K562 (cell line): ENCODE data around the gene SYN1. TPM values are rescaled to one million over a fixed set of nuclear protein-coding genes. Genes with fewer than 3 reads are reported as not detected.

ENCODE experiments used
- DACH1 ChIP-seq: fragments of 450-650 bp; IDR thresholded peaks from 2 replicates; pipeline ENCODE4 v1.6.1; 2018; ENCODE audit not compliant: partially characterized antibody
- DDX20 ChIP-seq: fragments of 450-650 bp; IDR thresholded peaks from 2 replicates; pipeline ENCODE4 v1.6.1; 2016; ENCODE audit warnings: missing genetic modification characterization, low read depth, mild to moderate bottlenecking, missing compliant biosample characterization, moderate library complexity
- E2F4 ChIP-seq: sonication (generic); formaldehyde crosslinking; IDR thresholded peaks from 2 replicates; pipeline ENCODE4 v1.8.0; 2022; ENCODE audit warnings: mild to moderate bottlenecking, low read depth, missing genetic modification reagents
- EGR1 ChIP-seq: fragments of 450-650 bp; conservative IDR thresholded peaks from 2 replicates; pipeline ENCODE4 v1.6.1; 2017; ENCODE audit warnings: mild to moderate bottlenecking
- ETV5 ChIP-seq: sonication (generic); formaldehyde crosslinking; IDR thresholded peaks from 2 replicates; pipeline ENCODE4 v1.4.0; 2020; ENCODE audit warnings: low read depth, mild to moderate bottlenecking, missing genetic modification reagents
- HBP1 ChIP-seq: fragments of 450-650 bp; formaldehyde crosslinking; IDR thresholded peaks from 2 replicates; pipeline ENCODE4 v1.4.0; 2022; ENCODE audit warnings: missing genetic modification characterization
- HEY1 ChIP-seq: fragments of 250-450 bp; sonication (Bioruptor Pico); IDR thresholded peaks from 2 replicates; pipeline ENCODE4 v1.5.0; 2020; ENCODE audit warnings: mild to moderate bottlenecking, moderate library complexity, borderline replicate concordance
- NFE2 ChIP-seq: IDR thresholded peaks from 2 replicates; pipeline ENCODE4 v1.6.1; 2014; ENCODE audit warnings: antibody characterized with exemption, low read depth
- PTBP1 ChIP-seq: fragments of 200-400 bp; formaldehyde crosslinking; IDR thresholded peaks from 2 replicates; pipeline ENCODE4 v1.6.1; 2017; ENCODE audit warnings: low read depth, low read length
- REST ChIP-seq, 2 experiments: fragments of 450-650 bp; formaldehyde crosslinking in 1 of 2; IDR thresholded peaks; 2 replicates each; pipeline versions ENCODE4 v1.4.0 to v1.6.1; 2014 to 2020; ENCODE audit warnings: mild to moderate bottlenecking in 2 of 2, borderline replicate concordance in 1 of 2, low read depth in 1 of 2
- ZHX1 ChIP-seq: fragments of 150-350 bp; conservative IDR thresholded peaks from 2 replicates; pipeline ENCODE4 v1.6.1; 2014; ENCODE audit warnings: low read length
- ZNF121 ChIP-seq: sonication (generic); formaldehyde crosslinking; conservative IDR thresholded peaks from 2 replicates; pipeline ENCODE4 v1.8.0; 2022; ENCODE audit warnings: missing genetic modification reagents
- ZNF507 ChIP-seq: conservative IDR thresholded peaks from 2 replicates; pipeline ENCODE4 v1.6.1; 2017; ENCODE audit warnings: missing genetic modification characterization, missing compliant biosample characterization
- ZNF785 ChIP-seq: fragments of 250-450 bp; sonication (Bioruptor Pico); IDR thresholded peaks from 2 replicates; pipeline ENCODE4 v1.4.0; 2020; ENCODE audit warnings: mild to moderate bottlenecking
- polyA plus RNA-seq, 8 experiments: library from polyadenylated mRNA; depleted of rRNA in 4 of 8; stranded (reverse) in 5 of 8; unstranded in 3 of 8; fragments of >200 nt; fragmentation: Nextera tagmentation in 2 of 8; fragmentation: Illumina TruSeq in 1 of 8; extraction: Ambion mirVana in 2 of 8; extraction: Trizol in 1 of 8; gene quantifications; 2 replicates each; pipeline versions ENCODE4 v1.2.1 to v1.2.3, GENCODE V29; 2011 to 2014; ENCODE audit warnings: inconsistent platforms in 1 of 8, missing spikeins in 1 of 8
- total RNA-seq, 7 experiments: library from RNA; depleted of rRNA in 6 of 7; stranded (reverse); fragments of >200 nt in 6 of 7; fragmentation: Illumina TruSeq in 2 of 7; extraction: Trizol in 2 of 7; gene quantifications; 2 replicates each; pipeline versions ENCODE4 v1.2.1 to v1.2.3, GENCODE V29; 2011 to 2021; ENCODE audit warnings: low replicate concordance in 1 of 7

The SYN1 gene
- total and polyA plus RNA-seq, 9 of the 15 experiments (the other 6 are each of a cell fraction or from before 2014, with no cell fraction given): 0.01 to 0.28 (median 0.18) TPM; not detected in 2

DNA sequence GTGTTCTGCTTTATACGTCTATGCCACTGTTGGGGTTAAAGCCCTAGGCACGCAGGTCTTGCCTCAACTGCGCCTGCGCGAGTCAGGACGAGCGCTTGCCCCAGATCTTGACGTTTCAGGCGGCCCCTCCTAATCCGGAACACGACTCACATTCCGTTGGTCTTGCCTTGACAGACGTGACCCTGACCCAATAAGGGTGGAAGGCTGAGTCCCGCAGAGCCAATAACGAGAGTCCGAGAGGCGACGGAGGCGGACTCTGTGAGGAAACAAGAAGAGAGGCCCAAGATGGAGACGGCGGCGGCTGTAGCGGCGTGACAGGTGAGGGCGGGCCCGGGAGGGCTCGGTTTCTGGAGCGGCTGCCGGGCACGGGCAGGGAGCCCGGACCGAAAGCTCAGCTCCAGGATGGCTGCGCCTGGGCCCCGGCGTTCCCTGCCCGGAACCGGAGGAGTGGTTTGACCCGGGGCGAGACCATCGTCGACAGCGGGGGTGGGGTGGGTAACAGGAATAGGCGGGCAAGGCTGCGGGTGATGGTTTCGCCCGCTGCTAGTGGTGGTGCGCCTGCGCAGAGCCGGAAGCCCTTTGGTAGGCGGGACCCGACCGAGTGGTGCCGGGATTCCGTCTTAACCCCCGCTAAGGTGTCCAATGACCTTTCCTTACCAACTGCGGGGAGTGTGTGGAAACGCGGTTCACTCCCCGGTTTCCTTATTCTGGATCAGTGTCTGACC is 58.6 kb downstream of the SYN1 start, which contains the start of gene ARAF (continued):
- no peak for TF ChIP-seq REST (IDR thresholded peaks at IDR 0.05; ENCODE audit: borderline replicate concordance)
- 0 out of 2 replicates have a peak, but pooled peaks have one; percentile 22 for TF ChIP-seq REST (CRISPR knock-in tag; IDR thresholded peaks at IDR 0.05; ENCODE audit: low read depth)
- no peak for TF ChIP-seq PTBP1
- no peak for TF ChIP-seq ZNF785 (CRISPR knock-in tag)
- no peak for TF ChIP-seq DDX20 (tag)
- no peak for TF ChIP-seq NFE2
- TF ChIP-seq ZNF507 (tag): no peak
- no peak for TF ChIP-seq ZNF121 (CRISPR knock-in tag)
- TF ChIP-seq ZHX1: no peak
- TF ChIP-seq HBP1 (CRISPR knock-in tag): no peak
- no peak for TF ChIP-seq HEY1
- TF ChIP-seq E2F4 (CRISPR knock-in tag): no peak
- no peak for TF ChIP-seq DACH1
- peak; percentile 58; the same call in 1 of the 2 replicates for TF ChIP-seq ETV5 (CRISPR knock-in tag)
- peak; percentile 55; the same call in 1 of the 2 replicates for TF ChIP-seq EGR1
